Heart left ventricle (tissue), 16 donors: Measurements from ENCODE around the gene PBX1. TPM values are rescaled to one million over a fixed set of nuclear protein-coding genes. Genes with fewer than 3 reads are reported as not detected.
A peak's percentile ranks its signal among the peaks of the same experiment; 100 is the strongest.
"Not testable (repeated sequence)": the region's sequence is repeated elsewhere in the genome, so short reads cannot be mapped to it uniquely, and the experiment has no call there.

ENCODE experiments used
- ATAC-seq, 4 donors: fragments of 200-7000 bp; cut with Tn5 transposase; one replicate each; pipeline ENCODE4 v1.9.1; 2020 to 2022; ENCODE audit warnings: moderate library complexity in 4 of 4, mild to moderate bottlenecking in 3 of 4, moderate number of reproducible peaks in 1 of 4
- DNase-seq, 5 donors: peaks; one replicate each; pipeline ENCODE4 v3.0.0-alpha.2; 2020
- H3K27ac ChIP-seq, 12 donors: fragments of 200-600 bp; sonication (generic) in 4 of 12; one replicate each; pipeline versions ENCODE4 v1.5.0 to v1.8.0; 2016 to 2022; ENCODE audit warnings: mild to moderate bottlenecking in 2 of 12
- H3K27me3 ChIP-seq, 9 donors: fragments of 200-600 bp; sonication (generic) in 2 of 9; one replicate each; pipeline versions ENCODE4 v1.5.1 to v1.8.0; 2016 to 2022; ENCODE audit warnings: mild to moderate bottlenecking in 3 of 9
- H3K36me3 ChIP-seq, 9 donors: fragments of 200-600 bp; sonication (generic) in 2 of 9; one replicate each; pipeline versions ENCODE4 v1.5.0 to v1.8.0; 2018 to 2022; ENCODE audit warnings: mild to moderate bottlenecking in 2 of 9
- H3K4me1 ChIP-seq, 12 donors: fragments of 200-600 bp; sonication (generic) in 4 of 12; one replicate each; pipeline versions ENCODE4 v1.5.0 to v1.8.0; 2016 to 2022; ENCODE audit warnings: mild to moderate bottlenecking in 3 of 12
- H3K4me3 ChIP-seq, 12 donors: fragments of 200-600 bp; sonication (generic) in 4 of 12; one replicate each; pipeline versions ENCODE4 v1.5.0 to v1.8.0; 2017 to 2022; ENCODE audit warnings: mild to moderate bottlenecking in 9 of 12, moderate library complexity in 4 of 12
- H3K9me3 ChIP-seq, 12 donors: fragments of 200-600 bp; sonication (generic) in 4 of 12; one replicate each; pipeline versions ENCODE4 v1.5.0 to v1.8.0; 2016 to 2022; ENCODE audit warnings: mild to moderate bottlenecking in 1 of 12
- POLR2A ChIP-seq, 2 donors: fragments of 450-650 bp; IDR thresholded peaks; one replicate each; pipeline ENCODE4 v1.6.1; 2017; ENCODE audit warnings: antibody characterized with exemption in 2 of 2, mild to moderate bottlenecking in 2 of 2, moderate library complexity in 2 of 2
- WGBS, 4 donors: extraction: QIAGEN DNeasy Blood & Tissue Kit in 2 of 4; methylation state at CpG; one replicate each; pipeline versions ENCODE4 v1.1.5 to v1.1.7; 2013 to 2018; 5-methylcytosine and 5-hydroxymethylcytosine counted together
- intact Hi-C, 10 donors: fragments of 100-400 bp; cut with DNase I; formaldehyde crosslinking; loops; one replicate each; pipeline versions ENCODE4 v1.11.1 to v1.14.2; 2022
- polyA plus RNA-seq, 2 donors: library from polyadenylated mRNA; stranded (reverse); fragments of 200-250 nt; gene quantifications; one replicate each; pipeline ENCODE4 v1.2.3, GENCODE V29; 2013
- total RNA-seq, 9 donors: library from RNA; depleted of rRNA in 2 of 9; stranded (reverse); fragments of >200 nt in 2 of 9; fragmentation: NEBNext Ultra II Directional in 3 of 9; extraction: Animal tissue kit (Norgen Biotek cat#: 25700) in 3 of 9; gene quantifications; one replicate each; pipeline versions ENCODE4 v1.1.0 to v1.2.4, GENCODE V29; 2016 to 2023
- TF ChIP-seq, protein P1 (sequence below), 12 donors: fragments of 200-600 bp; sonication (generic) in 4 of 12; IDR thresholded peaks; one replicate each; pipeline versions ENCODE4 v1.5.0 to v1.8.0; 2018 to 2022; ENCODE audit warnings: antibody characterized with exemption in 12 of 12, mild to moderate bottlenecking in 5 of 12
- donor health status: ischemic (EF 13 %, LVEDD 7.1; RV severe dilation, severe dysfunction).
- donor health status: healthy with polysubstance abuse.
- donor health status: DM: no; HTN: yes; CAD: no.
- donor health status: DM: no; HTN: no; CAD: no.
- donor health status: ischemic (EF 25% LVEDD 6.9; RV normal size, moderate dysfunction).
- donor health status: ischemic (EF 25% LVEDD 5.7; RV mildly dilated, moderate dysfunction).
- donor health status: healthy.
- donor health status: DM: yes; HTN: yes; CAD: no.
- donor health status: ischemic (EF 35%, LVEDD 5.7; RV mildly dilated, moderate dysfunction).
- donor health status: nonischemic (EF 11% LVEDD 7.7; RV severe dilation, severe dysfunction).
- donor health status: DM: yes; HTN: yes; CAD: no.
- donor health status: PGD.
- donor health status: ischemic (EF 29% LVEDD 5.4; RV normal size, mild dysfunction).
- donor health status: nonischemic (EF 23%, LVEDD 6.1; RV moderate dilation, normal function).

The PBX1 gene
- total and polyA plus RNA-seq, 11 donors: 15.2 to 78.2 (median 59.1) TPM

DNA sequence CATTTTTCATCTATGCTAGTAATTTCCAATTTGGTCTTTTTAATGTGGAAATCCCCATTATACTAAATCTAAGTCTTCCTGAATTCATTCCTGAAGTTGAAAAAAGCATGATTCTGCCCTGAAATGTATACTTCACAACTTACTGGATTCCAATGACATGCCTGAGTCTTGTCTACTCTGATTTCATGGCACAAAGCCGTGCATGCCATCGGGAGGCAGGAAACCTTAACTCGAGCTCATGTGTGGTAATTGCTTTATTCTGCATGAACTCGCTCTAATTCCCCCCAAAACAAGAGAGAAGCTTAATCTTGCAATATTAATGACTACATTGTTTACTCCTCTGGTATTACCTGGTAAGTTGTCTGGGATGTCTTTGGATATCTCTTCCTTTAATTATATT, 39.6 kb upstream of the PBX1 start:
- DNase-seq (no peak), ATAC-seq (no peak)
- no peak for TF ChIP-seq POLR2A (IDR thresholded peaks at IDR 0.05)
- TF ChIP-seq, protein P1, sequence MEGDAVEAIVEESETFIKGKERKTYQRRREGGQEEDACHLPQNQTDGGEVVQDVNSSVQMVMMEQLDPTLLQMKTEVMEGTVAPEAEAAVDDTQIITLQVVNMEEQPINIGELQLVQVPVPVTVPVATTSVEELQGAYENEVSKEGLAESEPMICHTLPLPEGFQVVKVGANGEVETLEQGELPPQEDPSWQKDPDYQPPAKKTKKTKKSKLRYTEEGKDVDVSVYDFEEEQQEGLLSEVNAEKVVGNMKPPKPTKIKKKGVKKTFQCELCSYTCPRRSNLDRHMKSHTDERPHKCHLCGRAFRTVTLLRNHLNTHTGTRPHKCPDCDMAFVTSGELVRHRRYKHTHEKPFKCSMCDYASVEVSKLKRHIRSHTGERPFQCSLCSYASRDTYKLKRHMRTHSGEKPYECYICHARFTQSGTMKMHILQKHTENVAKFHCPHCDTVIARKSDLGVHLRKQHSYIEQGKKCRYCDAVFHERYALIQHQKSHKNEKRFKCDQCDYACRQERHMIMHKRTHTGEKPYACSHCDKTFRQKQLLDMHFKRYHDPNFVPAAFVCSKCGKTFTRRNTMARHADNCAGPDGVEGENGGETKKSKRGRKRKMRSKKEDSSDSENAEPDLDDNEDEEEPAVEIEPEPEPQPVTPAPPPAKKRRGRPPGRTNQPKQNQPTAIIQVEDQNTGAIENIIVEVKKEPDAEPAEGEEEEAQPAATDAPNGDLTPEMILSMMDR (IDR thresholded peaks at IDR 0.05): no peak
- H3K27ac ChIP-seq: no peak overlapping the region
- no peak overlapping the region for H3K4me3 ChIP-seq
- 77 to 91% (median 84%) methylated on average over 4 of the region's 4 CpGs for WGBS, 4 donors
- H3K9me3 ChIP-seq: no peaks in the 10 kb centered on the region
- H3K27me3 ChIP-seq: no peaks in the 10 kb centered on the region
- intact Hi-C loops: loop anchor here in 2 of 10 donors (10.0 kb wide), 2 partner anchors 65 to 265 kb away; no protein-coding TSS in a partner anchor
- H3K4me1 ChIP-seq: peaks cover 0 to 16% (median 5%) of the 10 kb centered on the region in 12 donors
- no peaks in the 10 kb centered on the region for H3K36me3 ChIP-seq

DNA sequence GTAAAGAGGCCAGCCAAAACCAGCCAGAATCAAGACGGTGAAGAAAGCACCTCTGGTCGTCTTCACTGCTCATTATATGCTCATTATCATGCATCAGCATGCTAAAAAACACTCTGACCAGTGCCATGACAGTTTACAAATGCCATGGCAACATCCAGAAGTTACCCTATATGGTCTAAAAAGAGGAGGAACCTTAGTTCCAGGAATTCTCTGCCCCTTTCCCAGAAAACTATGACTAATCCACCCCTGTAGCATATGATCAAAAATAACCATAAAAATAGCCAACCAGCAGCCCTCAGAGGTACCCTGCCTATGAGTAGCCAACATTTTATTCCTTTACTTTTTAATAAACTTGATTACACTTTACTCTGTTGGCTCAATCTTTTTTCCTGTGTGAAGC, 34.2 kb upstream of the PBX1 start:
- TF ChIP-seq, protein P1 (IDR thresholded peaks at IDR 0.05): no peak
- TF ChIP-seq POLR2A (IDR thresholded peaks at IDR 0.05): no peak
- ATAC-seq: no peak

DNA sequence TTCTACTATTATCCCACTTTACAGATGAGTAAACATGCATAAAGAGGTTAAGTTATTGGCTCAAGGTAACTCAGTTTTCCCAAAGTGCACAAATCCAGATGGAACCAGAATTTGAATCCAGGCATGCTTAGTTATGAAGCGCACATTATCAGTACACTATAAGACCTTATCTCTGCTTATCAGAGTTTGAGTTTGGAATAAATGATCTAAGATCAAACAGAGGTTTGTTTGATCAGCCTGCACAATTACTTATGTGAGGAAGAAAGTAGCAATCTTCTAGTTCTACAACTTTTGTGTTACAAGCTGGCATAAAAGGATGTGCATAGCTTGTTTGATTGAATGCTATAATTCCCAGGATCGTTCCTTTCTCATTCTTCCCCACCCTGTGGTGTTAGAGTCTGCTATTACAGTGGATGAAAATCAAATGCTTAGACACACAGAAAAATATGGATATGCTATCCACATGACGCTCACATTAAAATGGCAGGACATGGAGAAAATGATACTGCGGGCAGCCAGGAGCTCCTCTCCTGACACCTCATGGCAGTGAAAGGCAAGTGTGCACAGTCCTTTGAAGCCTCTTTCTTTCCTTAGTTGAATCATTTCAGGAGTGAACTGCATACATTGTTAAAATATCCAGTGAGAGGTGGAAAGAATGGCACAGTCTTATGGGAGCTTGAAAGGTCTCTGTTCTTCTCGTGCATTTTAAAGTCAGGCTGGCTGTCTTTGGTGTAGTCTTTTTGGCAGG, 23.9 kb upstream of the PBX1 start:
- ATAC-seq (peak in 2 of 4 donors; percentile 47 to 66), DNase-seq (no peak)
- Histone ChIP-seq H3K27ac (no peak overlapping the region), H3K4me1 (no peaks in the 10 kb centered on the region), H3K4me3 (no peak overlapping the region), H3K9me3 (no peaks in the 10 kb centered on the region), H3K27me3 (no peaks in the 10 kb centered on the region), H3K36me3 (no peaks in the 10 kb centered on the region)
- intact Hi-C loops: loop anchor here in 1 of 10 donors (10.0 kb wide), 1 partner anchor 90 kb away; no protein-coding TSS in a partner anchor
- no peak for TF ChIP-seq POLR2A (IDR thresholded peaks at IDR 0.05)
- TF ChIP-seq, protein P1 (IDR thresholded peaks at IDR 0.05): peak in 7 of 12 donors; percentile 17 to 34 (median 20)
- 70 to 77% (median 72%) methylated on average over 5 of the region's 5 CpGs for WGBS, 4 donors

More for the DNA sequence above, 34.2 kb upstream of the PBX1 start:
- intact Hi-C loops: no loop called here
- no peaks in the 10 kb centered on the region for H3K27me3 ChIP-seq
- H3K4me3 ChIP-seq: no peak overlapping the region
- H3K27ac ChIP-seq: no peak overlapping the region
- no peaks in the 10 kb centered on the region for H3K4me1 ChIP-seq
- H3K9me3 ChIP-seq: peaks cover 0 to 21% (median 16%) of the 10 kb centered on the region in 12 donors
- DNase-seq: no peak
- 70 to 79% (median 77%) methylated on average over 2 of the region's 2 CpGs for WGBS, 4 donors
- H3K36me3 ChIP-seq: no peaks in the 10 kb centered on the region

DNA sequence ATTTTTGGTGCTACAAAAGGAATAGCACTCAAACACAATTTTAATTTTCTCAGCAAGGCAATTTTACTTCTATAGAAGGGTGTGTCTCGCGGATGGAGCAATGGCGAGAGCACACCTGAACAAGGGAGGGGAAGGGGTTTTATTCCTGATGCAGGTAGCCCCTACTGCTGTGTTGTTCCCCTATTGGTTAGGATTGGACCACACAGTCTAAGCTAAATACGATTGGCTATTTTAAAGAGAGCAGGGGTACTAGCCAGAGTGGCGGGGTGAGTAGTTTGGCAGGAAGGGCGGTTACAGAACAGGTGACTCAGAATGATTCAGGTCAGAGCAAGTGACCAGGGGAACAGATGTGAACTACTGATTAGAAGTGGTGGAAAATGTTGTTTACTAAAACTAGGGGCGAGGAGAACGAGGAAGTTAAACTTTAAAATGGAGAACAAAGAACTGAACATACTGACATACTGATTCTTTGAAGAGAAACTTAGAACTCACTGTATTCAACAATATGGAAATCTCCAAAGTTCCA, 6.5 kb upstream of the PBX1 start:
- not testable (repeated sequence) for H3K27me3 ChIP-seq, DNase-seq, H3K4me1 ChIP-seq, H3K36me3 ChIP-seq, H3K4me3 ChIP-seq, ATAC-seq, H3K27ac ChIP-seq
- intact Hi-C loops: loop anchor here in 3 of 10 donors (10.0 kb wide), 3 partner anchors 108 to 362 kb away; no protein-coding TSS in a partner anchor
- 92 to 97% (median 96%) methylated on average over 8 of the region's 8 CpGs for WGBS, 4 donors
- peaks cover 0 to 15% (median 2%) of the 10 kb centered on the region in 12 donors for H3K9me3 ChIP-seq
